Nephron (organoid): ENCODE measurements around the gene RNF207.
A peak's percentile ranks its signal among the peaks of the same experiment; 100 is the strongest.

Experiments used
- H3K27ac Mint-ChIP-seq, 3 experiments: 2 replicates each; pipeline ENCODE4 v1.8.0; 2020; ENCODE audit warnings: mixed read lengths in 3 of 3, mild to moderate bottlenecking in 2 of 3, moderate library complexity in 1 of 3
- H3K27me3 Mint-ChIP-seq: 2 replicates; pipeline ENCODE4 v1.8.0; 2021; ENCODE audit warnings: low read depth, mild to moderate bottlenecking, moderate library complexity, mixed read lengths
- H3K36me3 Mint-ChIP-seq: 2 replicates; pipeline ENCODE4 v1.8.0; 2020; ENCODE audit warnings: low read depth, mixed read lengths
- H3K4me1 Mint-ChIP-seq: 2 replicates; pipeline ENCODE4 v1.8.0; 2020; ENCODE audit warnings: mixed read lengths
- H3K4me3 Mint-ChIP-seq, 3 experiments: 2 replicates each; pipeline ENCODE4 v1.8.0; 2020; ENCODE audit warnings: mild to moderate bottlenecking in 3 of 3, mixed read lengths in 3 of 3, moderate library complexity in 2 of 3
- H3K9me3 Mint-ChIP-seq: 2 replicates; pipeline ENCODE4 v1.8.0; 2020; ENCODE audit warnings: mixed read lengths
- CTCF ChIP-seq, 3 experiments: fragments of 200-600 bp; sonication (generic); IDR thresholded peaks; one replicate each; pipeline ENCODE4 v1.5.0; 2021; ENCODE audit warnings: antibody characterized with exemption in 3 of 3; ENCODE audit not compliant: unreplicated experiment in 3 of 3

Gene RNF207

DNA sequence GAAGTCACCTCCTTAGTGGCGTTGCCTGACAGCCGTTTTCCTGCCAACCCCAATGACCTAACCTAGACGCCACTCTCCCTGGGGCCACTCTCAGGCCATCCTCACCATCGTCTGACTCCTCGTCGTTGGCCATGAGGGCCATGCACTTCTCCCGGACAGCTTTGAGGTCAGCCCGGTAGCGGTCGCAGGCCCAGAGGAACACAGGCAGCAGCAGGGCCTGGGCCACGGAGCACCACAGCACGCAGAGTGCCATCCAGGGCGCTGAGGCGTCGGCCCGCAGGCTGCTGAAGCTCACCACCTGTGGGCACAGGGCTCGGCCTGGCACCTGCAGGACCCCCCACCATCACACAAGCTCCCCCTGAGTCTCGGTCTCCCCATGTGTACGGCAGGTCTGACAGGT lies 45.3 kb downstream of the RNF207 start:
- H3K36me3 Mint-ChIP-seq, result peaks cover 6% of the 10 kb centered on the region
- H3K27ac Mint-ChIP-seq, result no peak overlapping the region
- no peak overlapping the region for H3K4me3 Mint-ChIP-seq
- no peaks in the 10 kb centered on the region for H3K9me3 Mint-ChIP-seq
- peaks cover 65% of the 10 kb centered on the region for H3K27me3 Mint-ChIP-seq
- TF ChIP-seq CTCF (IDR thresholded peaks at IDR 0.05; ENCODE audit: unreplicated experiment in 3 of 3), result no peak
- H3K4me1 Mint-ChIP-seq, result peaks cover 11% of the 10 kb centered on the region

DNA sequence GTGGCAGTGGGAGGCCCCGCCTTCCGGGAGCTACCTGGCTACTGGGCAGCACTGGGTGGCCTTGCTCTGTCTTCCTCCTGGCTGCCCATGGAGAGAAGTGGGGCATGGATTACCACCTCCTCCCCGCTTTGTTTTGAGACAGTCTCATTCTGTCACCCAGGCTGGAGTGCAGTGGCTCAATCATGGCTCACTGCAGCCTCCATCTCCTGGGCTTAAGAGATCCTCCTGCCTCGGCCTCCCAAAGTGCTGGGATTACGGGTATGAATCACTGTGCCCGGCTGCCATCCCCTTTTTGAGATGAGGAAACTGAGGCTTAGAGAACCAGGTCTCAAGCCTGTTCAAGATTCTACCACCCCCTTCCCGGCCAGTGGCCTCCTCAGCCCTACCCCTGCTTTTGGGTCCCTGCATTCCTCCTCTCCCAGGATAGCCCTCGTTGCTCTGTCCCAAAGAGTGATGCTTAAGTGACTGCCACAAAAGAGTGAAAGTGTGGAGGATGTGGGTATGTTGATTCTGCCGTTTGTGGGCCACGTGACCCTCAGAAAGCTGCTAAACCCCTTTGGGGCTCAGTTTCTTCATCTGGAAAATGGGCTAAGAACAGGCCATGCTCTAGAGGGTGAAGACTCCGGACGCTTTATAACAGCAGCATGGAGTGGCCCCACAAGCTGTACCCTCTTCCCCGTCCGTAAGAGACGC lies 45.9 kb downstream of the RNF207 start:
- peaks cover 59% of the 10 kb centered on the region for H3K27me3 Mint-ChIP-seq
- no peak overlapping the region for H3K27ac Mint-ChIP-seq
- H3K4me3 Mint-ChIP-seq, result no peak overlapping the region
- no peak for TF ChIP-seq CTCF (IDR thresholded peaks at IDR 0.05; ENCODE audit: unreplicated experiment in 3 of 3)
- H3K4me1 Mint-ChIP-seq, result peaks cover 6% of the 10 kb centered on the region
- H3K36me3 Mint-ChIP-seq, result peaks cover 6% of the 10 kb centered on the region
- H3K9me3 Mint-ChIP-seq, result no peaks in the 10 kb centered on the region

- peaks cover 1% of the 10 kb centered on the region for H3K4me1 Mint-ChIP-seq
- TF ChIP-seq CTCF (IDR thresholded peaks at IDR 0.05; ENCODE audit: unreplicated experiment in 3 of 3), result no peak
- H3K27ac Mint-ChIP-seq, result no peak overlapping the region
- H3K27me3 Mint-ChIP-seq, result peaks cover 54% of the 10 kb centered on the region
- no peak overlapping the region for H3K4me3 Mint-ChIP-seq
- H3K36me3 Mint-ChIP-seq, result peaks cover 6% of the 10 kb centered on the region
- no peaks in the 10 kb centered on the region for H3K9me3 Mint-ChIP-seq
These were observed 46.4 kb downstream of the RNF207 start for GRCh38 chr1:6252374-6252710.

GRCh38 chr1:6253380-6253779 lies 47.5 kb downstream of the RNF207 start:
- H3K4me1 Mint-ChIP-seq, result no peaks in the 10 kb centered on the region
- H3K4me3 Mint-ChIP-seq, result no peak overlapping the region
- peaks cover 6% of the 10 kb centered on the region for H3K36me3 Mint-ChIP-seq
- peaks cover 44% of the 10 kb centered on the region for H3K27me3 Mint-ChIP-seq
- no peaks in the 10 kb centered on the region for H3K9me3 Mint-ChIP-seq
- no peak for TF ChIP-seq CTCF (IDR thresholded peaks at IDR 0.05; ENCODE audit: unreplicated experiment in 3 of 3)
- H3K27ac Mint-ChIP-seq, result no peak overlapping the region

GRCh38 chr1:6254691-6255090 lies 48.8 kb downstream of the RNF207 start:
- H3K4me3 Mint-ChIP-seq, result no peak overlapping the region
- H3K27me3 Mint-ChIP-seq, result peaks cover 43% of the 10 kb centered on the region
- H3K36me3 Mint-ChIP-seq, result peaks cover 6% of the 10 kb centered on the region
- H3K27ac Mint-ChIP-seq, result no peak overlapping the region
- no peak for TF ChIP-seq CTCF (IDR thresholded peaks at IDR 0.05; ENCODE audit: unreplicated experiment in 3 of 3)
- no peaks in the 10 kb centered on the region for H3K4me1 Mint-ChIP-seq
- no peaks in the 10 kb centered on the region for H3K9me3 Mint-ChIP-seq

- no peak for TF ChIP-seq CTCF (IDR thresholded peaks at IDR 0.05; ENCODE audit: unreplicated experiment in 3 of 3)
- H3K9me3 Mint-ChIP-seq, result no peaks in the 10 kb centered on the region
- peak overlapping the region in 1 of 3 experiments; percentile 46 for H3K4me3 Mint-ChIP-seq
- no peak overlapping the region for H3K27ac Mint-ChIP-seq
- H3K4me1 Mint-ChIP-seq, result peaks cover under 1% of the 10 kb centered on the region
- peaks cover 6% of the 10 kb centered on the region for H3K36me3 Mint-ChIP-seq
- H3K27me3 Mint-ChIP-seq, result peaks cover 25% of the 10 kb centered on the region
These were observed 50.7 kb downstream of the RNF207 start for GRCh38 chr1:6256645-6257044.
